HCT116 (cell line): ENCODE measurements around the gene MYOM1. TPM values are rescaled to one million over a fixed set of nuclear protein-coding genes. Genes with fewer than 3 reads are reported as not detected.

ENCODE experiments used
- ATAC-seq: fragments of 200-7000 bp; cut with Tn5 transposase; 2 replicates; pipeline ENCODE4 v1.9.1; 2020; ENCODE audit warnings: mild to moderate bottlenecking, moderate library complexity
- BruUV-seq: library from RNA; stranded (reverse); fragments of 400-500 nt; replicated peaks from 2 replicates; lab custom pipeline; 2021; lab: Mats Ljungman, UMichigan
- CTCF ChIA-PET: fragments of 300-600 bp; sonication (Branson Sonifier 250); formaldehyde crosslinking; loops from one replicate; lab custom pipeline; 2021; ENCODE audit warnings: antibody characterized with exemption; lab: Charles Lee
- POLR2A ChIA-PET: fragments of 300-600, 350-600 bp; sonication (Branson Sonifier 250); formaldehyde crosslinking; loops from one replicate; lab custom pipeline; 2021; ENCODE audit warnings: antibody characterized with exemption; lab: Charles Lee
- RAD21 ChIA-PET, 2 experiments: fragments of 300-600 bp; sonication (Branson Sonifier 250); formaldehyde crosslinking; loops; one replicate each; lab custom pipeline; 2023; ENCODE audit warnings: low total read pairs in 2 of 2; ENCODE audit not compliant: uncharacterized antibody in 2 of 2, unreplicated experiment in 2 of 2, low non-redundant PET in 1 of 2; lab: Charles Lee
- DNase-seq: peaks from one replicate; pipeline ENCODE4 v3.0.0-alpha.2; 2010; ENCODE audit warnings: low read depth, low spot score
- H2AFZ ChIP-seq: fragments of 200-600 bp; shearing (Covaris generic), sonication (generic); 2 replicates; pipeline ENCODE4 v1.6.1; 2017; ENCODE audit warnings: low read depth, mixed run types, mixed read lengths, antibody characterized with exemption, low read length; ENCODE audit not compliant: poor library complexity, severe bottlenecking
- H3K27ac ChIP-seq: 2 replicates; pipeline ENCODE4 v1.5.1; 2012; ENCODE audit warnings: low read depth, low read length
- H3K27me3 ChIP-seq: fragments of 200-600 bp; sonication (generic); 2 replicates; pipeline ENCODE4 v1.6.1; 2016; ENCODE audit warnings: mixed run types, low read length, mixed read lengths; ENCODE audit not compliant: insufficient read depth
- H3K36me3 ChIP-seq, 2 experiments: fragments of 200-500 bp in 1 of 2; fragments of 200-600 bp in 1 of 2; sonication (Bioruptor generic) in 1 of 2; sonication (generic) in 1 of 2; 2 replicates each; pipeline versions ENCODE4 v1.5.1 to v1.6.1; 2014 to 2016; ENCODE audit warnings: low read length in 2 of 2, inconsistent platforms in 1 of 2, mixed read lengths in 1 of 2, mixed run types in 1 of 2; ENCODE audit not compliant: insufficient read depth in 2 of 2, control insufficient read depth in 1 of 2
- H3K4me1 ChIP-seq, 2 experiments: fragments of 200-600 bp in 1 of 2; sonication (generic) in 1 of 2; 2 replicates each; pipeline versions ENCODE4 v1.5.1 to v1.6.1; 2012 to 2017; ENCODE audit warnings: low read length in 2 of 2, inconsistent platforms in 1 of 2, mild to moderate bottlenecking in 1 of 2, mixed read lengths in 1 of 2, mixed run types in 1 of 2, moderate library complexity in 1 of 2; ENCODE audit not compliant: insufficient read depth in 2 of 2, control insufficient read depth in 1 of 2
- H3K4me2 ChIP-seq: fragments of 200-600 bp; sonication (generic); 2 replicates; pipeline ENCODE4 v1.6.1; 2017; ENCODE audit warnings: mixed run types, low read length, mixed read lengths
- H3K4me3 ChIP-seq, 2 experiments: fragments of 200-600 bp in 1 of 2; sonication (generic) in 1 of 2; replicated peaks in 1 of 2; 2 replicates each; pipeline ENCODE4 v1.5.1; 2011 to 2016; ENCODE audit warnings: low read length in 2 of 2, control low read depth in 1 of 2, low read depth in 1 of 2, mild to moderate bottlenecking in 1 of 2, mixed read lengths in 1 of 2, mixed run types in 1 of 2
- H3K79me2 ChIP-seq: fragments of 200-600 bp; sonication (generic); 2 replicates; pipeline ENCODE4 v1.6.1; 2017; ENCODE audit warnings: mild to moderate bottlenecking, mixed run types, low read length, moderate library complexity, mixed read lengths; ENCODE audit not compliant: insufficient read depth
- H3K9ac ChIP-seq: fragments of 200-600 bp; sonication (generic); 2 replicates; pipeline ENCODE4 v1.6.1; 2016; ENCODE audit warnings: low read length, mixed read lengths
- H3K9me2 ChIP-seq: fragments of 200-600 bp; sonication (generic), shearing (Covaris generic); 2 replicates; pipeline ENCODE4 v1.6.1; 2017; ENCODE audit warnings: mixed run types, mild to moderate bottlenecking, moderate library complexity; ENCODE audit not compliant: insufficient read depth
- H3K9me3 ChIP-seq, 2 experiments: fragments of 200-500 bp in 1 of 2; fragments of 200-600 bp in 1 of 2; sonication (Bioruptor generic) in 1 of 2; sonication (generic) in 1 of 2; 2 replicates each; pipeline ENCODE4 v1.6.1; 2014 to 2017; ENCODE audit warnings: low read length in 2 of 2, mixed read lengths in 2 of 2, inconsistent platforms in 1 of 2, low read depth in 1 of 2, mild to moderate bottlenecking in 1 of 2, mixed run types in 1 of 2, moderate library complexity in 1 of 2; ENCODE audit not compliant: control insufficient read depth in 1 of 2, insufficient read depth in 1 of 2
- H4K20me1 ChIP-seq: fragments of 200-600 bp; sonication (generic), shearing (Covaris generic); 2 replicates; pipeline ENCODE4 v1.6.1; 2017; ENCODE audit warnings: mixed run types, mild to moderate bottlenecking, moderate library complexity; ENCODE audit not compliant: insufficient read depth
- ATF3 ChIP-seq: IDR thresholded peaks from 2 replicates; pipeline ENCODE4 v1.6.1; 2012
- EGR1 ChIP-seq: IDR thresholded peaks from 2 replicates; pipeline ENCODE4 v1.6.1; 2012; ENCODE audit warnings: low read depth
- ELF1 ChIP-seq: IDR thresholded peaks from 2 replicates; pipeline ENCODE4 v1.6.1; 2012; ENCODE audit warnings: low read depth, borderline replicate concordance
- EZH2phosphoT487 ChIP-seq: fragments of 200-600 bp; IDR thresholded peaks from 2 replicates; pipeline ENCODE4 v1.6.1; 2018; ENCODE audit warnings: antibody characterized with exemption, borderline replicate concordance
- FOSL1 ChIP-seq: IDR thresholded peaks from 2 replicates; pipeline ENCODE4 v1.6.1; 2012; ENCODE audit warnings: low read depth
- JUND ChIP-seq: IDR thresholded peaks from 2 replicates; pipeline ENCODE4 v1.6.1; 2012
- POLR2AphosphoS5 ChIP-seq: IDR thresholded peaks from 2 replicates; pipeline ENCODE4 v1.6.1; 2011; ENCODE audit warnings: mild to moderate bottlenecking, low read depth, low read length, moderate library complexity
- RAD21 ChIP-seq: IDR thresholded peaks from 2 replicates; pipeline ENCODE4 v1.6.1; 2012; ENCODE audit warnings: low read depth, mild to moderate bottlenecking
- REST ChIP-seq: IDR thresholded peaks from 2 replicates; pipeline ENCODE4 v1.6.1; 2012; ENCODE audit warnings: low read depth
- SIN3A ChIP-seq: IDR thresholded peaks from 2 replicates; pipeline ENCODE4 v1.6.1; 2012; ENCODE audit warnings: low read depth
- SP1 ChIP-seq: IDR thresholded peaks from 2 replicates; pipeline ENCODE4 v1.6.1; 2012; ENCODE audit warnings: low read depth
- SRF ChIP-seq: IDR thresholded peaks from 2 replicates; pipeline ENCODE4 v1.6.1; 2012; ENCODE audit warnings: low read depth
- TCF7L2 ChIP-seq: IDR thresholded peaks from 2 replicates; pipeline ENCODE4 v1.7.0; 2011; ENCODE audit warnings: borderline replicate concordance, inconsistent platforms; ENCODE audit not compliant: insufficient read depth, insufficient read length; ENCODE audit errors: extremely low read depth
- ZFX ChIP-seq: fragments of 450-650 bp; IDR thresholded peaks from 2 replicates; pipeline ENCODE4 v1.6.1; 2017
- intact Hi-C: fragments of 100-400 bp; cut with micrococcal nuclease; formaldehyde crosslinking; loops from 2 replicates; pipeline ENCODE4 v1.10.0; 2022
- total RNA-seq: library from RNA; stranded (reverse); gene quantifications from one replicate; pipeline ENCODE4 v1.2.1, GENCODE V29; 2021; ENCODE audit not compliant: unreplicated experiment
- TF ChIP-seq, protein P1 (sequence below): IDR thresholded peaks from 2 replicates; pipeline ENCODE4 v1.6.1; 2012
- TF ChIP-seq, protein P2 (sequence below): IDR thresholded peaks from 2 replicates; pipeline ENCODE4 v1.6.1; 2011; ENCODE audit warnings: mild to moderate bottlenecking, low read length, moderate library complexity; ENCODE audit not compliant: insufficient replicate concordance; ENCODE audit errors: extremely low read depth

Gene MYOM1
- total RNA-seq, 1 experiment from 2014 or later = 0.52 TPM

- no peak for TF ChIP-seq ATF3
- TF ChIP-seq JUND = no peak
- TF ChIP-seq REST = no peak
- TF ChIP-seq SRF = no peak
- no peak for TF ChIP-seq SP1
- no peak for TF ChIP-seq ZFX
- TF ChIP-seq TCF7L2 = no peak
- no peak for TF ChIP-seq ELF1
- TF ChIP-seq FOSL1 = no peak
- TF ChIP-seq RAD21 = no peak
- TF ChIP-seq, protein P1, sequence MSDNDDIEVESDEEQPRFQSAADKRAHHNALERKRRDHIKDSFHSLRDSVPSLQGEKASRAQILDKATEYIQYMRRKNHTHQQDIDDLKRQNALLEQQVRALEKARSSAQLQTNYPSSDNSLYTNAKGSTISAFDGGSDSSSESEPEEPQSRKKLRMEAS = no peak
- TF ChIP-seq POLR2AphosphoS5 = no peak
- no peak for TF ChIP-seq EZH2phosphoT487
- TF ChIP-seq, protein P2, sequence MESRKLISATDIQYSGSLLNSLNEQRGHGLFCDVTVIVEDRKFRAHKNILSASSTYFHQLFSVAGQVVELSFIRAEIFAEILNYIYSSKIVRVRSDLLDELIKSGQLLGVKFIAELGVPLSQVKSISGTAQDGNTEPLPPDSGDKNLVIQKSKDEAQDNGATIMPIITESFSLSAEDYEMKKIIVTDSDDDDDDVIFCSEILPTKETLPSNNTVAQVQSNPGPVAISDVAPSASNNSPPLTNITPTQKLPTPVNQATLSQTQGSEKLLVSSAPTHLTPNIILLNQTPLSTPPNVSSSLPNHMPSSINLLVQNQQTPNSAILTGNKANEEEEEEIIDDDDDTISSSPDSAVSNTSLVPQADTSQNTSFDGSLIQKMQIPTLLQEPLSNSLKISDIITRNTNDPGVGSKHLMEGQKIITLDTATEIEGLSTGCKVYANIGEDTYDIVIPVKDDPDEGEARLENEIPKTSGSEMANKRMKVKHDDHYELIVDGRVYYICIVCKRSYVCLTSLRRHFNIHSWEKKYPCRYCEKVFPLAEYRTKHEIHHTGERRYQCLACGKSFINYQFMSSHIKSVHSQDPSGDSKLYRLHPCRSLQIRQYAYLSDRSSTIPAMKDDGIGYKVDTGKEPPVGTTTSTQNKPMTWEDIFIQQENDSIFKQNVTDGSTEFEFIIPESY = no peak
- no peak for TF ChIP-seq EGR1
- TF ChIP-seq SIN3A = no peak
- TF ChIP-seq, all 23 proteins: peak for 0
- intact Hi-C loops = no loop called here
- no peak overlapping the region for H3K9ac ChIP-seq
- no peak overlapping the region for H2AFZ ChIP-seq
- no peaks in the 10 kb centered on the region for H4K20me1 ChIP-seq
- H3K27ac ChIP-seq = no peak overlapping the region
- no peak overlapping the region for H3K4me3 ChIP-seq
- RAD21 ChIA-PET = no interaction called here
- H3K27me3 ChIP-seq = no peaks in the 10 kb centered on the region
- no peak for DNase-seq
- H3K4me1 ChIP-seq = no peaks in the 10 kb centered on the region
- CTCF ChIA-PET = no interaction called here
- no peaks in the 10 kb centered on the region for H3K36me3 ChIP-seq
- no peak for ATAC-seq
- no peak overlapping the region for H3K4me2 ChIP-seq
- no TSS peak for BruUV-seq
- no peaks in the 10 kb centered on the region for H3K9me3 ChIP-seq
- H3K9me2 ChIP-seq = no peaks in the 10 kb centered on the region
- no peaks in the 10 kb centered on the region for H3K79me2 ChIP-seq
- POLR2A ChIA-PET = no interaction called here
Measured at GRCh38 chr18:3192752-3193151, 27.0 kb downstream of the MYOM1 start.
